Stimulated activated CD8-positive, alpha-beta memory T cell treated with anti-CD3 and anti-CD28 coated beads, Interleukin-12 subunit alpha, Interleukin-12 subunit beta, amount 100 ng/mL, for 24 hours (primary cell): ENCODE results near the gene FAM174B.
"Not testable (repeated sequence)": the region's sequence is repeated elsewhere in the genome, so short reads cannot be mapped to it uniquely, and the experiment has no call there.

ENCODE experiments used
- DNase-seq: peaks from one replicate; pipeline ENCODE4 v3.0.0-alpha.2; 2020; ENCODE audit errors: extremely low read depth

FAM174B gene

DNA sequence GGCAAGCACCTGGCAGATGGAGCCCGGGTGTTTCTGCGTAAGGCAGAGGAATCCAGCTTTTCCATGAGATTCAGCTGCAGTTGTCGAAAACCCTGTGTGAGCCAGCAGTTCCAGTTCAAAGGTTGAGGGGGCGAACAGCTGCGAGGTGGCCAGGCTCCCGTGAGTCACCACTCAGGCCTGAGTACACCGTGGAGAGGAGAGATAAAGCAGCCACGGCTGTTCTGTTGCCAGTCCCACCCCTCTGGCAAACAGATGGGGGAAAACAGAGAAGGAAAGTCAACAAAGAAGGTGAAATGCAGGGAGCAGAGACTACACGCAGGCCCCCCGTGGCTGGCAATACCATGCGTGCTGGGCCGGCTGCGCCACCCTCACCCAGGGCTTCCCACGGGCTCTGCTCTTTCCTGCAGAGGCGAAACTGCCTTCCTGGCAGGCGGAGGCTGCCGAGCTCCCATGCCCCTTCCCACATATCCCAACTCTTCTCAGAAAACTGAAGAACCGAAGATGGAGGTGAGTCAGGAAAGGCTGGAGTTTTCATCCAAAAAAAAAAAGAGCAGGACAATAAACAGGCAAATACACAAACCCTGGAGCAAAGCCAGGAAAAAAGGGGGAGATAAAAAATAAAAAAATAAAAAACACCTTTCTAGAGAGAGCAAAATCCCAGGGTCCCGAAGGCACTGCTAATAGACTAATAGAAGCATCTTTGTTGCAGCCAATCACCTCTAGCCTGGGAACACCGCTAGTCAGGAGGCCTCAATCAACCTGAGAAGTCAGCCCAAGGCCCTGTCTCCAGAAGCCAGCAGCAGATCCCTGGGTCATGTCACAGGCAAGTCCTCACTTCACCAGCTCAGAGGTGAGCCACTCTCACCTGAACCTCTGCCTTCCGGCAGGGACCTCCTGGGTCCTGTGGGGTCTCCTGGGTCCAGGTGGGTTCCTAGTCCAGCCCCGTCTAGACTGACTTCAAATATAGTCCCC, 37.7 kb downstream of the FAM174B start:
- no peak for DNase-seq

GRCh38 chr15:92616621-92617548, 38.7 kb downstream of the FAM174B start:
- no peak for DNase-seq

DNA sequence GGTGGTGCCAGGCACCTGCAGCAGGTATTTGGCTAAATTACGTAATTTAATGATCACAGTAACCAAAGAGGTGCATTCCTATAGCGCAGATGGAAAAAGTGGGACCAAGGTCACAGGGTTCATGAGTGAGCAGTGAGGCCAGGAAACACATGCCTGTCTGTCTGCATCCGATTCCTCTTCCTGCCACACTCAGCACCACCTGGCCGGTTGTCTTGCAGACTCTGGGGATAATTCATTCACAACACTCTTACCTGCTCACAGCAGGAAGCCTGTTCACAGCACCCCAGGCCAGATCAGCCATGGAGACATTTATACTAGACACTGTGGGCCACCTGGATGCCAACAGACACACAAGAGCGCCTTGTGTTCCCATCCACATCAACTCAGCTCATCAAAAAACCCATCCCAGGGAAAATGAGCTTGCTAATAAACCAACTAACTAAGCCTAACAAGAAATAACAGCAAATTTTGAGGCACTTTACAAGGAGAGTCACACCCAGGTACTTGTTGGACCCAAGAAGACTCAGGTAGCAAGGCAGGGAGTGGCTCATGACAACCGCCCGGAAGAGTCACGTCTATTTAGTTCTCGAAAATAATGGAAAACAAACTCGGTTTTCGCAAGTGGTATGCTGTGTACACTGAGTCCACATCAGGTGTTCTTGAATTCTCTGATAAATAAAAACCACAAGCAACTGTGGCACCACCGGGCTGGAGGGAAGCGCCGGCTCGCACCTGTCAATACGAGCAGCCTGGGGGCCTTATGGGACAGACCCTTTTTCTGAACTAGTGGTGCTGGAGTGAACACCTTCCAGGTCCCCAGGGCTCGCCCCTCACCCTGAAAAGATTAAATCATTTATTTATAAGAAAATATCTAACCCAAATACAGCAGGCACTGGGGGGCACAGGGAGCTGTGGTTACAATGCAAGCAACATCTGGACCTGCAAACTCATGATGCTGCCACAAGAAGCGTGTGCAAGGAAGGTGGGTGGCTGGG, 40.5 kb downstream of the FAM174B start:
- DNase-seq: no peak

- no peak for DNase-seq
Observed at GRCh38 chr15:92614301-92614700, 41.3 kb downstream of the FAM174B start.

- DNase-seq: no peak
Observed at GRCh38 chr15:92613841-92614240, 41.7 kb downstream of the FAM174B start.

GRCh38 chr15:92612891-92613290, 42.7 kb downstream of the FAM174B start:
- no peak for DNase-seq

GRCh38 chr15:92611995-92612745, 43.4 kb downstream of the FAM174B start:
- DNase-seq: no peak

GRCh38 chr15:92611150-92611549, 44.4 kb downstream of the FAM174B start:
- no peak for DNase-seq

DNA sequence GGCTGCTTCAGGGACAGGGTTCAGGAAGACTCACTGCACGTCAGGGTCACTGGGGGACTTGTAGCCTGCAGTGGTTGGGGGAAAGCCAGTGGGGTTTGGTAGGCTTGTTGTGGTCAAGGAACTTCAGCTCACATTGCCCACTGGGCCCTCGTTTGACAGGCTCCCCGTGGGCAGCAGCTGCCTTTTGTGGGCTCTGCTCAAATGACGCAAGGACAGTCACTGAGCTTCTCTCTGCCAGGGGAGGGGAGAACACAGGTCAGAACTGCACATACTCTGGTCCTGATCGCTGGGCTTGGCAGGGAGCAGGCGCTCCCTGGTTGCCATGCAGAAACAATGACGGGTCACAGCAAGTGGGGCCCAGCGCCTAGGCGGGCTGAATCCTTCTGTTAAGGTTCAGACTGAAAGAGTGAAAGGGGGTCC, 45.5 kb downstream of the FAM174B start:
- no peak for DNase-seq

- no peak for DNase-seq
Observed at GRCh38 chr15:92608866-92609700, 46.5 kb downstream of the FAM174B start.

GRCh38 chr15:92606836-92607150, 48.8 kb downstream of the FAM174B start:
- not testable (repeated sequence) for DNase-seq

- no peak for DNase-seq
Observed at GRCh38 chr15:92606126-92606835, 49.3 kb downstream of the FAM174B start.

- DNase-seq: no peak
Observed at GRCh38 chr15:92605225-92605944, 50.2 kb downstream of the FAM174B start.

- no peak for DNase-seq
Observed at GRCh38 chr15:92603743-92604470, 51.7 kb downstream of the FAM174B start.

DNA sequence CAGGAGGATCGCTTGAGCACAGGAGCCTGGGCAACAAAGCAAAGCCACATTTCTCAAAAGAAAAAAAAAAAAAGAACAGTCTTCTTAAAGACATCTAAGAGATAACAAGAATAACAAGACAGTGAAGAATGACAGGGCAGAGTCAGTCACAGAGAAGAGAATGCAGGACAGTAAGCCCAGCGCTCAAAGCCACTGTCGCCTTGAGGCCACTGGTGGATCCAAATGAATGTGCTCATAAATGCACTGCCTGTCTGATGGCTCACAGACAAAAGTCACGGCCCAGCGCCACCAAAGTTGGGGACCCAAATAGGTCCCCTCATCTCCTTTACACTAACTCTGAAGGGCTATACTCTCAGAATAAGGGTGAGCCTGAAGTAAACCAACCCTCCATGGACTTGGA, 52.3 kb downstream of the FAM174B start:
- no peak for DNase-seq

GRCh38 chr15:92602267-92602593, 53.3 kb downstream of the FAM174B start:
- no peak for DNase-seq

GRCh38 chr15:92601592-92602266, 53.8 kb downstream of the FAM174B start:
- no peak for DNase-seq
